ENCODE measurements around the gene SEMA4B.

GRCh38 chr15:90174140-90174875 is 26.8 kb upstream of the SEMA4B start:
- TF ChIP-seq EZH2 (IDR thresholded peaks at IDR 0.05; ENCODE audit: insufficient read depth, poor library complexity, severe bottlenecking) (no peak), EZH2phosphoT487 (IDR thresholded peaks at IDR 0.05; ENCODE audit: insufficient read depth, low read depth) (no peak)

Data from GM23248 (cell line).